ENCODE data around the gene HJV. TPM values are rescaled to one million over a fixed set of nuclear protein-coding genes. Genes with fewer than 3 reads are reported as not detected.

HJV gene
- total and polyA plus RNA-seq, 2 of the 8 experiments (the other 6 are each of a cell fraction or from before 2014, with no cell fraction given), result 0.32 to 0.70 TPM

DNA sequence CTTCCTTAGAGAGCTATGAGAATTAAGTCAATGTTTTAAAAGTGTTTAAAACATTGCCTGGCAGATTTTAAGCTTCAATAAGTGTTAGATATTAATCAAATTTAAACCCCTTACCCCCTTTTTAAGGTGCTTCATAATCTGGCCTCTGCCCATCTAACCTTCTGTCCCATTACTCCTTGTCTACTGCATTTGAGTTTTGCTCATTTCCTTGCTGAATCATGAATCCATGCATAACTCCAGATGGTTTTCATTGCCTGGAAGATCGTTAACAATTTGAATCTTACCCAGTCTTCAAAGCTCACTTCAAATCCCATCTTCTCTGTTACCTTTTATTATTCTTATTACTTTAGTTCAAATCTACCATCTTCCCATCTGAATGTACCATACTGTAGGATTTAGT is 4.6 kb downstream of the HJV start:
- peaks cover 4 to 9% (median 6%) of the 10 kb centered on the region in 4 experiments for H3K4me1 ChIP-seq (replicated peaks in 1 of 4; ENCODE audit: control insufficient read depth in 3 of 4, insufficient read depth in 4 of 4, low read length in 3 of 4)
- no peak overlapping the region for H3K14ac ChIP-seq (ENCODE audit: insufficient read length)
- DNase-seq (ENCODE audit: low read depth in 1 of 2, low spot score in 2 of 2) (no peak), FAIRE-seq (no peak)
- no peak overlapping the region for H2BK15ac ChIP-seq (ENCODE audit: low read length)
- no peak overlapping the region for H3K56ac ChIP-seq (replicated peaks; ENCODE audit: insufficient read length, low read depth, low read length)
- no peak overlapping the region for H2BK5ac ChIP-seq (ENCODE audit: low read depth, low read length)
- CTCF ChIA-PET (ENCODE audit: partially characterized antibody), result interaction anchor here (0.8 to 6.9 kb wide), 9 partner anchors 9 to 171 kb away, joined by 3 to 58 read pairs (median 4); partner anchors contain the start of gene NUDT17
- TF ChIP-seq TAF1 (IDR thresholded peaks at IDR 0.05; ENCODE audit: low read depth, low read length) (no peak), BACH1 (IDR thresholded peaks at IDR 0.05; ENCODE audit: low read length) (no peak), POLR2AphosphoS5 (IDR thresholded peaks at IDR 0.05; ENCODE audit: low read depth, low read length) (no peak), SUZ12 (IDR thresholded peaks at IDR 0.05; ENCODE audit: low read length) (no peak), TAF7 (optimal IDR thresholded peaks at IDR 0.05; ENCODE audit: borderline replicate concordance, low read depth, low read length) (no peak), RFX5 (IDR thresholded peaks at IDR 0.05; ENCODE audit: borderline replicate concordance, low read depth, low read length) (no peak), ZNF274 (IDR thresholded peaks at IDR 0.05; ENCODE audit: borderline replicate concordance, extremely low read depth, low read length) (no peak), HDAC6 (IDR thresholded peaks at IDR 0.05; ENCODE audit: low read depth, low read length) (no peak), SAP30 (IDR thresholded peaks at IDR 0.05; ENCODE audit: insufficient read depth, insufficient replicate concordance, low read length) (no peak)
- TF ChIP-seq, protein P1, sequence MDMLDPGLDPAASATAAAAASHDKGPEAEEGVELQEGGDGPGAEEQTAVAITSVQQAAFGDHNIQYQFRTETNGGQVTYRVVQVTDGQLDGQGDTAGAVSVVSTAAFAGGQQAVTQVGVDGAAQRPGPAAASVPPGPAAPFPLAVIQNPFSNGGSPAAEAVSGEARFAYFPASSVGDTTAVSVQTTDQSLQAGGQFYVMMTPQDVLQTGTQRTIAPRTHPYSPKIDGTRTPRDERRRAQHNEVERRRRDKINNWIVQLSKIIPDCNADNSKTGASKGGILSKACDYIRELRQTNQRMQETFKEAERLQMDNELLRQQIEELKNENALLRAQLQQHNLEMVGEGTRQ (IDR thresholded peaks at IDR 0.05; ENCODE audit: low read length), result no peak
- H2BK120ac ChIP-seq (replicated peaks; ENCODE audit: low read depth, low read length), result no peak overlapping the region
- H3K18ac ChIP-seq (ENCODE audit: extremely low read depth, low read length), result no peak overlapping the region
- H3K27ac ChIP-seq (ENCODE audit: low read depth, low read length), result no peak overlapping the region
- no peak overlapping the region for H3K23ac ChIP-seq (ENCODE audit: insufficient read length)
- no peak overlapping the region for H2AK5ac ChIP-seq (ENCODE audit: low read depth, low read length)
- H3K9ac ChIP-seq (replicated peaks in 1 of 4; ENCODE audit: extremely low read depth in 1 of 4, low read depth in 3 of 4, low read length in 3 of 4), result no peak overlapping the region
- no peak overlapping the region for H4K91ac ChIP-seq (replicated peaks; ENCODE audit: insufficient read length, low read length)
- H3K27me3 ChIP-seq (replicated peaks in 1 of 4; ENCODE audit: control insufficient read depth in 3 of 4, extremely low read depth in 1 of 4, insufficient read depth in 3 of 4, low read length in 3 of 4), result peaks cover 6 to 30% (median 24%) of the 10 kb centered on the region in 4 experiments
- no peak overlapping the region for H2AFZ ChIP-seq (ENCODE audit: low read length)
- POLR2A ChIA-PET (ENCODE audit: partially characterized antibody), result interaction anchor here (1.2 to 5.5 kb wide), 3 partner anchors 11 to 34 kb away, joined by 4 to 29 read pairs (median 4); no protein-coding TSS in a partner anchor
- H4K5ac ChIP-seq (ENCODE audit: insufficient read length, low read depth, low read length), result no peak overlapping the region
- H4K20me1 ChIP-seq (replicated peaks in 1 of 2; ENCODE audit: control insufficient read depth in 1 of 2, insufficient read depth in 2 of 2, low read length in 2 of 2), result no peaks in the 10 kb centered on the region
- no peak overlapping the region for H3K4ac ChIP-seq (replicated peaks; ENCODE audit: insufficient read length, low read depth, low read length)
- no peak overlapping the region for H3K4me2 ChIP-seq (ENCODE audit: insufficient read depth in 1 of 2, low read depth in 2 of 2, low read length in 2 of 2)
- peaks cover 4% of the 10 kb centered on the region for H3K23me2 ChIP-seq (ENCODE audit: low read depth, low read length)
- H3K9me3 ChIP-seq (ENCODE audit: insufficient read depth in 2 of 2, low read depth in 1 of 2, low read length in 1 of 2), result no peaks in the 10 kb centered on the region
- no peak overlapping the region for H2BK12ac ChIP-seq (ENCODE audit: low read depth, low read length)
- H3K36me3 ChIP-seq (ENCODE audit: control insufficient read depth in 2 of 4, insufficient read depth in 4 of 4, low read length in 3 of 4), result no peaks in the 10 kb centered on the region
- WGBS, 2 experiments (ENCODE audit: extremely low coverage in 1 of 2, insufficient coverage in 1 of 2, insufficient read length in 1 of 2, insufficient replicate concordance in 2 of 2, low coverage in 1 of 2, low lambda C conversion rate in 2 of 2, missing lambda C conversion rate in 1 of 2), result 95% methylated on average over 1 of the region's 1 CpG; no CpG with 5 or more reads in 1 of the 2 experiments
- H2BK20ac ChIP-seq (ENCODE audit: low read length), result no peak overlapping the region
- no peaks in the 10 kb centered on the region for H3K79me1 ChIP-seq (ENCODE audit: low read depth, low read length)
- H3K4me3 ChIP-seq (ENCODE audit: extremely low read depth in 1 of 4, insufficient read depth in 2 of 4, low read depth in 3 of 4, low read length in 4 of 4), result no peak overlapping the region
- no peaks in the 10 kb centered on the region for H3K79me2 ChIP-seq (ENCODE audit: control insufficient read depth in 1 of 2, insufficient read depth in 2 of 2, low read length in 2 of 2)
- H4K8ac ChIP-seq (ENCODE audit: extremely low read depth, insufficient read depth, low read length), result no peak overlapping the region
